NCI-H2107 (cell line): Measurements from ENCODE around the gene LCE1B.

Experiments used
- DNase-seq: peaks from one replicate; lab custom pipeline; 2025; lab: John Stamatoyannopoulos, UW

The LCE1B gene

GRCh38 chr1:152811671-152812070, at the start of gene LCE1B:
Gene LCE1B (plus strand): TSS chr1:152811971. CDS start chr1:152812447, 476 bp downstream.
- DNase-seq, result no peak

- DNase-seq, result no peak
These were observed 42.8 kb upstream of the LCE1B start for GRCh38 chr1:152768847-152769533.

- DNase-seq, result no peak
These were observed 41.4 kb upstream of the LCE1B start for GRCh38 chr1:152770411-152770810.

GRCh38 chr1:152774875-152775274, 36.9 kb upstream of the LCE1B start, which contains the start of gene LCE1F:
Gene LCE1F (plus strand): TSS chr1:152775140. CDS start chr1:152776372, 1,232 bp downstream.
- no peak for DNase-seq

GRCh38 chr1:152776361-152776760, 35.4 kb upstream of the LCE1B start:
- no peak for DNase-seq

- no peak for DNase-seq
These were observed 34.1 kb upstream of the LCE1B start for GRCh38 chr1:152777510-152778137.

- no peak for DNase-seq
These were observed 28.7 kb upstream of the LCE1B start for GRCh38 chr1:152783095-152783494.

- DNase-seq, result no peak
These were observed 25.7 kb upstream of the LCE1B start, which contains the start of gene LCE1E for GRCh38 chr1:152786077-152786476. Gene LCE1E (plus strand): TSS chr1:152786257. CDS start chr1:152787300, 1,043 bp downstream.

GRCh38 chr1:152795686-152796085, 16.1 kb upstream of the LCE1B start:
- DNase-seq, result no peak

GRCh38 chr1:152796421-152796820, 15.3 kb upstream of the LCE1B start, which contains the start of gene LCE1D:
Gene LCE1D (plus strand): TSS chr1:152796721. CDS start chr1:152797795, 1,074 bp downstream.
- no peak for DNase-seq

GRCh38 chr1:152801333-152801732, 10.4 kb upstream of the LCE1B start:
- DNase-seq, result no peak

GRCh38 chr1:152806576-152806975, 5.2 kb upstream of the LCE1B start, which contains the start of gene LCE1C:
Gene LCE1C (minus strand): TSS chr1:152806651. CDS start chr1:152805478, 1,173 bp downstream.
- DNase-seq, result no peak

- no peak for DNase-seq
These were observed 721 bp upstream of the LCE1B start for GRCh38 chr1:152811050-152811449.

GRCh38 chr1:152817309-152817708, 5.5 kb downstream of the LCE1B start:
- DNase-seq, result no peak

- no peak for DNase-seq
These were observed 11.5 kb downstream of the LCE1B start for GRCh38 chr1:152823294-152823693.

GRCh38 chr1:152824964-152825363, 13.2 kb downstream of the LCE1B start:
- no peak for DNase-seq

- DNase-seq, result no peak
These were observed 15.4 kb downstream of the LCE1B start, which contains the start of gene LCE1A for GRCh38 chr1:152827173-152827572. Gene LCE1A (plus strand): TSS chr1:152827473. CDS start chr1:152827473, 0 bp downstream.

GRCh38 chr1:152836870-152837269, 25.1 kb downstream of the LCE1B start:
- DNase-seq, result no peak

- DNase-seq, result no peak
These were observed 30.8 kb downstream of the LCE1B start, which contains the start of gene LCE6A for GRCh38 chr1:152842556-152842955. Gene LCE6A (plus strand): TSS chr1:152842856. CDS start chr1:152843521, 665 bp downstream.

- DNase-seq, result no peak
These were observed 43.9 kb downstream of the LCE1B start for GRCh38 chr1:152855661-152856060.

GRCh38 chr1:152858062-152858461, 46.3 kb downstream of the LCE1B start:
- no peak for DNase-seq

- no peak for DNase-seq
These were observed 47.9 kb downstream of the LCE1B start, which contains the start of gene LCE7A for GRCh38 chr1:152859696-152860095. Gene LCE7A (plus strand): TSS chr1:152859996. CDS start chr1:152860698, 702 bp downstream.

- DNase-seq, result no peak
These were observed 48.4 kb downstream of the LCE1B start for GRCh38 chr1:152860129-152860528.
